K562 (cell line): Measurements from ENCODE around the gene STMN3. TPM values are rescaled to one million over a fixed set of nuclear protein-coding genes. Genes with fewer than 3 reads are reported as not detected.

Source experiments
- ASH1L ChIP-seq: fragments of 450-650 bp; IDR thresholded peaks from 2 replicates; pipeline ENCODE4 v1.6.1; 2018; ENCODE audit warnings: borderline replicate concordance, mild to moderate bottlenecking, low read depth; ENCODE audit not compliant: partially characterized antibody
- MED1 ChIP-seq: sonication (generic); formaldehyde crosslinking; IDR thresholded peaks from 2 replicates; pipeline ENCODE4 v1.8.1; 2023; ENCODE audit warnings: missing genetic modification reagents, borderline replicate concordance
- MEF2A ChIP-seq: IDR thresholded peaks from 2 replicates; pipeline ENCODE4 v1.6.1; 2011; ENCODE audit warnings: low read depth, mild to moderate bottlenecking, low read length, moderate library complexity; ENCODE audit not compliant: control insufficient read depth
- SMAD4 ChIP-seq: fragments of 250-450 bp; sonication (Bioruptor Pico); conservative IDR thresholded peaks from 2 replicates; pipeline ENCODE4 v1.8.0; 2021; ENCODE audit warnings: inconsistent platforms, mild to moderate bottlenecking, moderate library complexity
- YBX1 ChIP-seq: fragments of 450-650 bp; IDR thresholded peaks from 2 replicates; pipeline ENCODE4 v1.7.1; 2016; ENCODE audit warnings: mild to moderate bottlenecking
- polyA plus RNA-seq, 8 experiments: library from polyadenylated mRNA; depleted of rRNA in 4 of 8; stranded (reverse) in 5 of 8; unstranded in 3 of 8; fragments of >200 nt; fragmentation: Nextera tagmentation in 2 of 8; fragmentation: Illumina TruSeq in 1 of 8; extraction: Ambion mirVana in 2 of 8; extraction: Trizol in 1 of 8; gene quantifications; 2 replicates each; pipeline versions ENCODE4 v1.2.1 to v1.2.3, GENCODE V29; 2011 to 2014; ENCODE audit warnings: inconsistent platforms in 1 of 8, missing spikeins in 1 of 8
- total RNA-seq, 7 experiments: library from RNA; depleted of rRNA in 6 of 7; stranded (reverse); fragments of >200 nt in 6 of 7; fragmentation: Illumina TruSeq in 2 of 7; extraction: Trizol in 2 of 7; gene quantifications; 2 replicates each; pipeline versions ENCODE4 v1.2.1 to v1.2.3, GENCODE V29; 2011 to 2021; ENCODE audit warnings: low replicate concordance in 1 of 7
- TF ChIP-seq, protein P1 (sequence below): fragments of 250-450 bp; sonication (Bioruptor Pico); IDR thresholded peaks from 2 replicates; pipeline ENCODE4 v1.5.0; 2021
- TF ChIP-seq, protein P2 (sequence below): fragments of 250-450 bp; sonication (Bioruptor Pico); IDR thresholded peaks from 2 replicates; pipeline ENCODE4 v1.9.0; 2021; ENCODE audit warnings: mild to moderate bottlenecking, inconsistent platforms
- TF ChIP-seq, protein P3 (sequence below): fragments of 450-650 bp; formaldehyde crosslinking; IDR thresholded peaks from 2 replicates; pipeline ENCODE4 v1.4.0; 2020; ENCODE audit warnings: mild to moderate bottlenecking, moderate library complexity
- TF ChIP-seq, protein P4 (sequence below): fragments of 250-450 bp; sonication (Bioruptor Pico); IDR thresholded peaks from 2 replicates; pipeline ENCODE4 v1.8.0; 2022; ENCODE audit warnings: inconsistent platforms
- TF ChIP-seq, protein P5 (sequence below), 2 experiments: fragments of 450-650 bp; formaldehyde crosslinking in 1 of 2; IDR thresholded peaks; 2 replicates each; pipeline versions ENCODE4 v1.4.0 to v1.6.1; 2014 to 2020; ENCODE audit warnings: mild to moderate bottlenecking in 2 of 2, borderline replicate concordance in 1 of 2, low read depth in 1 of 2

STMN3 gene
- total and polyA plus RNA-seq, 9 of the 15 experiments (the other 6 are each of a cell fraction or from before 2014, with no cell fraction given) = 0.70 to 65.6 (median 29.4) TPM

DNA sequence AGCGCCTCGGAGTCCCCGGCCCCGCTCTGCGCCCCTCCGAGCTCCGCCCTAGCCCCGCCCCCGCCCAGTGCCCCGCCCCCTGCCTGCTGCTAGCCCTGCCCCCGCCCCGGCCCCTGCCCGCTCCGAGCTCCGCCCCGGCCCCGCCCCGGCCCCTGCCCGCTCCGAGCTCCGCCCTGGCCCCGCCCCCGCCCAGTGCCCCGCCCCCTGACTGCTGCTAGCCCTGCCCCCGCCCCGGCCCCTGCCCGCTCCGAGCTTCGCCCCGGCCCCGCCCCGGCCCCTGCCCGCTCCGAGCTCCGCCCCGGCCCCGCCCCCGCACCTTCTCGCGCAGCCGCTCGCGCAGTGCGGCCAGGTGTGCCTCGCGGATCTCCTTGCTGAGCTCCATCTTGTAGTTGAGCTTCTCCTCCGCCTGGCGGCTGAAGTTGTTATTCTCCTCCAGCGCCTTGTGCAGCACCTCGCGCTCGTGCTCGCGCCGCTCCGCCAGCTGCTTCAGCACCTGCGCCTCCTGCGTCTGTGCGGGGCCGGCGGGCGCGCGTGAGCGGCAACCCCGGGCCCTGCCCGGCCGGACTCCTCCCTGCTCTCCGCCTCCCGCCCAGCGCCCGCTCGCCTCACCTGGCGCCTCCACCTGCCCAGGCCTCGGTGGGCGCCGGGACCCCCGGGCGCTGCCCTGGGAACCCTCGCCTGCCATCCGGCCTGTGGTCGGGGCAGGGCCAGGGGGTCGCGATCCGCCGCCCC lies 11.3 kb downstream of the STMN3 start (continued):
- no peak for TF ChIP-seq MEF2A
- no peak for TF ChIP-seq MED1 (CRISPR knock-in tag)
- TF ChIP-seq YBX1 = no peak
- TF ChIP-seq, protein P1, sequence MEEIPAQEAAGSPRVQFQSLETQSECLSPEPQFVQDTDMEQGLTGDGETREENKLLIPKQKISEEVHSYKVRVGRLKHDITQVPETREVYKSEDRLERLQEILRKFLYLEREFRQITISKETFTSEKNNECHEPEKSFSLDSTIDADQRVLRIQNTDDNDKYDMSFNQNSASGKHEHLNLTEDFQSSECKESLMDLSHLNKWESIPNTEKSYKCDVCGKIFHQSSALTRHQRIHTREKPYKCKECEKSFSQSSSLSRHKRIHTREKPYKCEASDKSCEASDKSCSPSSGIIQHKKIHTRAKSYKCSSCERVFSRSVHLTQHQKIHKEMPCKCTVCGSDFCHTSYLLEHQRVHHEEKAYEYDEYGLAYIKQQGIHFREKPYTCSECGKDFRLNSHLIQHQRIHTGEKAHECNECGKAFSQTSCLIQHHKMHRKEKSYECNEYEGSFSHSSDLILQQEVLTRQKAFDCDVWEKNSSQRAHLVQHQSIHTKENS (CRISPR knock-in tag) = no peak
- TF ChIP-seq, protein P2, sequence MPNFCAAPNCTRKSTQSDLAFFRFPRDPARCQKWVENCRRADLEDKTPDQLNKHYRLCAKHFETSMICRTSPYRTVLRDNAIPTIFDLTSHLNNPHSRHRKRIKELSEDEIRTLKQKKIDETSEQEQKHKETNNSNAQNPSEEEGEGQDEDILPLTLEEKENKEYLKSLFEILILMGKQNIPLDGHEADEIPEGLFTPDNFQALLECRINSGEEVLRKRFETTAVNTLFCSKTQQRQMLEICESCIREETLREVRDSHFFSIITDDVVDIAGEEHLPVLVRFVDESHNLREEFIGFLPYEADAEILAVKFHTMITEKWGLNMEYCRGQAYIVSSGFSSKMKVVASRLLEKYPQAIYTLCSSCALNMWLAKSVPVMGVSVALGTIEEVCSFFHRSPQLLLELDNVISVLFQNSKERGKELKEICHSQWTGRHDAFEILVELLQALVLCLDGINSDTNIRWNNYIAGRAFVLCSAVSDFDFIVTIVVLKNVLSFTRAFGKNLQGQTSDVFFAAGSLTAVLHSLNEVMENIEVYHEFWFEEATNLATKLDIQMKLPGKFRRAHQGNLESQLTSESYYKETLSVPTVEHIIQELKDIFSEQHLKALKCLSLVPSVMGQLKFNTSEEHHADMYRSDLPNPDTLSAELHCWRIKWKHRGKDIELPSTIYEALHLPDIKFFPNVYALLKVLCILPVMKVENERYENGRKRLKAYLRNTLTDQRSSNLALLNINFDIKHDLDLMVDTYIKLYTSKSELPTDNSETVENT (CRISPR knock-in tag) = 0 out of 2 replicates have a peak, but pooled peaks have one; percentile 28
- TF ChIP-seq, protein P3, sequence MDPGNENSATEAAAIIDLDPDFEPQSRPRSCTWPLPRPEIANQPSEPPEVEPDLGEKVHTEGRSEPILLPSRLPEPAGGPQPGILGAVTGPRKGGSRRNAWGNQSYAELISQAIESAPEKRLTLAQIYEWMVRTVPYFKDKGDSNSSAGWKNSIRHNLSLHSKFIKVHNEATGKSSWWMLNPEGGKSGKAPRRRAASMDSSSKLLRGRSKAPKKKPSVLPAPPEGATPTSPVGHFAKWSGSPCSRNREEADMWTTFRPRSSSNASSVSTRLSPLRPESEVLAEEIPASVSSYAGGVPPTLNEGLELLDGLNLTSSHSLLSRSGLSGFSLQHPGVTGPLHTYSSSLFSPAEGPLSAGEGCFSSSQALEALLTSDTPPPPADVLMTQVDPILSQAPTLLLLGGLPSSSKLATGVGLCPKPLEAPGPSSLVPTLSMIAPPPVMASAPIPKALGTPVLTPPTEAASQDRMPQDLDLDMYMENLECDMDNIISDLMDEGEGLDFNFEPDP = no peak
- TF ChIP-seq ASH1L = no peak
- TF ChIP-seq SMAD4 (CRISPR knock-in tag) = 0 out of 2 replicates have a peak, but pooled peaks have one; percentile 33
- TF ChIP-seq, protein P4, sequence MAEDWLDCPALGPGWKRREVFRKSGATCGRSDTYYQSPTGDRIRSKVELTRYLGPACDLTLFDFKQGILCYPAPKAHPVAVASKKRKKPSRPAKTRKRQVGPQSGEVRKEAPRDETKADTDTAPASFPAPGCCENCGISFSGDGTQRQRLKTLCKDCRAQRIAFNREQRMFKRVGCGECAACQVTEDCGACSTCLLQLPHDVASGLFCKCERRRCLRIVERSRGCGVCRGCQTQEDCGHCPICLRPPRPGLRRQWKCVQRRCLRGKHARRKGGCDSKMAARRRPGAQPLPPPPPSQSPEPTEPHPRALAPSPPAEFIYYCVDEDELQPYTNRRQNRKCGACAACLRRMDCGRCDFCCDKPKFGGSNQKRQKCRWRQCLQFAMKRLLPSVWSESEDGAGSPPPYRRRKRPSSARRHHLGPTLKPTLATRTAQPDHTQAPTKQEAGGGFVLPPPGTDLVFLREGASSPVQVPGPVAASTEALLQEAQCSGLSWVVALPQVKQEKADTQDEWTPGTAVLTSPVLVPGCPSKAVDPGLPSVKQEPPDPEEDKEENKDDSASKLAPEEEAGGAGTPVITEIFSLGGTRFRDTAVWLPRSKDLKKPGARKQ (CRISPR knock-in tag) = no peak
- TF ChIP-seq, protein P5, sequence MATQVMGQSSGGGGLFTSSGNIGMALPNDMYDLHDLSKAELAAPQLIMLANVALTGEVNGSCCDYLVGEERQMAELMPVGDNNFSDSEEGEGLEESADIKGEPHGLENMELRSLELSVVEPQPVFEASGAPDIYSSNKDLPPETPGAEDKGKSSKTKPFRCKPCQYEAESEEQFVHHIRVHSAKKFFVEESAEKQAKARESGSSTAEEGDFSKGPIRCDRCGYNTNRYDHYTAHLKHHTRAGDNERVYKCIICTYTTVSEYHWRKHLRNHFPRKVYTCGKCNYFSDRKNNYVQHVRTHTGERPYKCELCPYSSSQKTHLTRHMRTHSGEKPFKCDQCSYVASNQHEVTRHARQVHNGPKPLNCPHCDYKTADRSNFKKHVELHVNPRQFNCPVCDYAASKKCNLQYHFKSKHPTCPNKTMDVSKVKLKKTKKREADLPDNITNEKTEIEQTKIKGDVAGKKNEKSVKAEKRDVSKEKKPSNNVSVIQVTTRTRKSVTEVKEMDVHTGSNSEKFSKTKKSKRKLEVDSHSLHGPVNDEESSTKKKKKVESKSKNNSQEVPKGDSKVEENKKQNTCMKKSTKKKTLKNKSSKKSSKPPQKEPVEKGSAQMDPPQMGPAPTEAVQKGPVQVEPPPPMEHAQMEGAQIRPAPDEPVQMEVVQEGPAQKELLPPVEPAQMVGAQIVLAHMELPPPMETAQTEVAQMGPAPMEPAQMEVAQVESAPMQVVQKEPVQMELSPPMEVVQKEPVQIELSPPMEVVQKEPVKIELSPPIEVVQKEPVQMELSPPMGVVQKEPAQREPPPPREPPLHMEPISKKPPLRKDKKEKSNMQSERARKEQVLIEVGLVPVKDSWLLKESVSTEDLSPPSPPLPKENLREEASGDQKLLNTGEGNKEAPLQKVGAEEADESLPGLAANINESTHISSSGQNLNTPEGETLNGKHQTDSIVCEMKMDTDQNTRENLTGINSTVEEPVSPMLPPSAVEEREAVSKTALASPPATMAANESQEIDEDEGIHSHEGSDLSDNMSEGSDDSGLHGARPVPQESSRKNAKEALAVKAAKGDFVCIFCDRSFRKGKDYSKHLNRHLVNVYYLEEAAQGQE (IDR thresholded peaks at IDR 0.05; ENCODE audit: borderline replicate concordance) = peak; percentile 68; the same call in 1 of the 2 replicates
- TF ChIP-seq, protein P5 (CRISPR knock-in tag; IDR thresholded peaks at IDR 0.05; ENCODE audit: low read depth) = peak; percentile 71; the same call in 1 of the 2 replicates
